Calu3 (cell line): ENCODE measurements around the gene DHRS13. TPM values are rescaled to one million over a fixed set of nuclear protein-coding genes. Genes with fewer than 3 reads are reported as not detected.

Experiments
- BruUV-seq: library from RNA; stranded (reverse); fragments of 400-500 nt; replicated peaks from 2 replicates; lab custom pipeline; 2021; lab: Mats Ljungman, UMichigan
- CTCF ChIA-PET: fragments of 300-600 bp; sonication (Branson Sonifier 250); formaldehyde crosslinking; loops from one replicate; lab custom pipeline; 2022; ENCODE audit warnings: antibody characterized with exemption; lab: Charles Lee
- DNase-seq: peaks from one replicate; pipeline ENCODE4 v3.0.0; 2022
- H3K27ac Mint-ChIP-seq: one replicate; pipeline ENCODE4 v1.8.0; 2022; ENCODE audit warnings: mixed read lengths; ENCODE audit not compliant: unreplicated experiment
- H3K27me3 Mint-ChIP-seq: one replicate; pipeline ENCODE4 v1.8.0; 2022; ENCODE audit warnings: mixed read lengths; ENCODE audit not compliant: unreplicated experiment
- H3K36me3 Mint-ChIP-seq: one replicate; pipeline ENCODE4 v1.8.0; 2022; ENCODE audit warnings: mild to moderate bottlenecking, moderate library complexity, mixed read lengths; ENCODE audit not compliant: insufficient read depth, unreplicated experiment
- H3K4me1 Mint-ChIP-seq: one replicate; pipeline ENCODE4 v1.8.0; 2022; ENCODE audit warnings: mild to moderate bottlenecking, low read depth, mixed read lengths; ENCODE audit not compliant: unreplicated experiment
- H3K4me3 Mint-ChIP-seq: one replicate; pipeline ENCODE4 v1.8.0; 2022; ENCODE audit warnings: mild to moderate bottlenecking, low read depth, moderate library complexity, mixed read lengths; ENCODE audit not compliant: unreplicated experiment
- H3K9me3 Mint-ChIP-seq: one replicate; pipeline ENCODE4 v1.8.0; 2022; ENCODE audit warnings: low read depth, mixed read lengths; ENCODE audit not compliant: unreplicated experiment
- CTCF ChIP-seq: fragments of 200-600 bp; IDR thresholded peaks from one replicate; pipeline ENCODE4 v1.8.0; 2022; ENCODE audit warnings: antibody characterized with exemption; ENCODE audit not compliant: unreplicated experiment
- intact Hi-C: fragments of 100-400 bp; cut with micrococcal nuclease; formaldehyde crosslinking; loops from one replicate; pipeline ENCODE4 v1.10.0; 2022; ENCODE audit not compliant: unreplicated experiment
- total RNA-seq: library from RNA; stranded (reverse); gene quantifications from 2 replicates; pipeline ENCODE4 v1.2.3, GENCODE V29; 2022

Gene DHRS13
- total RNA-seq, 1 experiment from 2014 or later = 23.2 TPM

- no peak for TF ChIP-seq CTCF
- Mint-ChIP-seq H3K9me3 (no peaks in the 10 kb centered on the region), H3K4me1 (peaks cover 4% of the 10 kb centered on the region), H3K27me3 (no peaks in the 10 kb centered on the region), H3K4me3 (no peak overlapping the region), H3K27ac (no peak overlapping the region), H3K36me3 (peaks cover 11% of the 10 kb centered on the region)
- DNase-seq = no peak
- CTCF ChIA-PET = no interaction called here
- BruUV-seq = no TSS peak
- intact Hi-C loops = no loop called here
Measured at GRCh38 chr17:28887871-28888471, 14.9 kb downstream of the DHRS13 start.

DNA sequence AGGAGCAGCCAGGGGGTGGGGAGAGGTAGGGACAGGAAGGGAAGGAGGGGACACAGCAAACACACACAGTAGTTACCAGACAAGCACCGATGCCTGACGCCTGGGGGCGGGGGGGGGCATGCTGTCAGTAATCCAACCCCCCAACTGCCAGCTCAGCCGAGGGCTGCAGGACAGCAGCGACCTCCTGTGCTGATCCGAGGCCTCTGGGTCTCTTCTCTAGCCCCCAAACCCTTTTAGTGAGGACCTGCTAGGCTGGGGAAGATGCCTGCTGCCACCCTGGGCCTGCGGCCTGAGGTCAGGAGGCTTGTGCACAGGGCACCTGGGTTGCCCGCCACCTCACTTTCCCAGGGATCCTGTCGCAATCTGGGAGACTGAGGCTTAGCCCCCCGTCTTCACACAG lies 16.9 kb downstream of the DHRS13 start:
- CTCF ChIA-PET = interaction anchor here (0.8 kb wide), 1 partner anchor 16 kb away, joined by 8 read pairs; no protein-coding TSS in a partner anchor
- DNase-seq = no peak
- no TSS peak for BruUV-seq
- Mint-ChIP-seq H3K9me3 (no peaks in the 10 kb centered on the region), H3K27ac (no peak overlapping the region), H3K27me3 (no peaks in the 10 kb centered on the region), H3K4me1 (no peaks in the 10 kb centered on the region), H3K36me3 (peaks cover 13% of the 10 kb centered on the region), H3K4me3 (no peak overlapping the region)
- no peak for TF ChIP-seq CTCF
- intact Hi-C loops = no loop called here

- BruUV-seq = no TSS peak
- CTCF ChIA-PET = no interaction called here
- no peaks in the 10 kb centered on the region for H3K27me3 Mint-ChIP-seq
- TF ChIP-seq CTCF = no peak
- no peak overlapping the region for H3K27ac Mint-ChIP-seq
- H3K36me3 Mint-ChIP-seq = peaks cover 8% of the 10 kb centered on the region
- H3K4me1 Mint-ChIP-seq = no peaks in the 10 kb centered on the region
- H3K4me3 Mint-ChIP-seq = no peak overlapping the region
- H3K9me3 Mint-ChIP-seq = no peaks in the 10 kb centered on the region
- DNase-seq = no peak
- intact Hi-C loops = no loop called here
Measured at GRCh38 chr17:28885363-28885762, 17.5 kb downstream of the DHRS13 start.

DNA sequence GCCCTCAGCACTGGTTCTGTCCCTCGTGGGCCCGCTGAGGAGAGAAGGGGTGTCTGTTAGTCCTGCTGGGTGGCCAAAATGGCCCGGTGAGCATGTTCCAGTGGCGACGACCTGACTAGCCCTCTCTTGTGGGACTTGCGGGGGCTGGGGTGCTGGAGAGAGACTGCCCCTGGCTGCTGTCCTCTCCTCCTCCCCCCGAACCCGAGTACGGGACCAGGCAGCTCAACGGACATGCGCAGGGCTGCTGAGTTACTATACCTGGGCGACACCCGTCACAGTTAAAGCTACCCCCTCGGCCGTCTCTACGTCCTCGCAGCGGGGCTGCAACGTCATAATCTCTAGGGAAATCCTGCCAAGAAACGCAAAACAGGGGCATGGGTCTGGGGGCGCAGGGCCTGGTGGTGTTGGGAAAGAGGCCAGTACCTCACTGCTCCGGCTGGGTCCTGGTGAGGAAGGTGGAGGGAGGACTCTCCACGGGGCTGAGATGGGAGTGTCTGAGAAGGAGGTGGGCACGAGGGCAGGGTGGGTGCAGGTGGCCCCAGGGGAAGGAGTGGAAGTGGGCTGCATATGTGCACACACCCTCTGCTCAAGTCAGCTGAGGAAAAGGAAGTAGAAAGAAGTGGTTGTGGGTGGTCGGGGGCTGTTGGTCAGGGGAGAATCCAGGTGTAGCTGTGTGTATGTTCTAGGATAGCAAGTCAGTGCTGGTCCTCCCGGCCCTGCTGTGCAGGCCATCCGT lies 18.7 kb downstream of the DHRS13 start:
- Mint-ChIP-seq H3K9me3 (no peaks in the 10 kb centered on the region), H3K4me1 (no peaks in the 10 kb centered on the region)
- CTCF ChIA-PET = no interaction called here

More for the DNA sequence above, 18.7 kb downstream of the DHRS13 start:
- H3K27ac Mint-ChIP-seq = no peak overlapping the region
- no TSS peak for BruUV-seq
- intact Hi-C loops = no loop called here
- no peak for TF ChIP-seq CTCF
- no peak overlapping the region for H3K4me3 Mint-ChIP-seq
- no peaks in the 10 kb centered on the region for H3K27me3 Mint-ChIP-seq
- no peak for DNase-seq
- peaks cover 13% of the 10 kb centered on the region for H3K36me3 Mint-ChIP-seq
